Activated CD8-positive, alpha-beta memory T cell treated with anti-CD3 and anti-CD28 coated beads, Interleukin-2, amount 50 U/mL, for 24 hours (primary cell): Measurements from ENCODE around the gene RBM4.

Experiments
- DNase-seq: peaks from one replicate; pipeline ENCODE4 v3.0.0-alpha.2; 2020; ENCODE audit errors: extremely low read depth

The RBM4 gene

DNA sequence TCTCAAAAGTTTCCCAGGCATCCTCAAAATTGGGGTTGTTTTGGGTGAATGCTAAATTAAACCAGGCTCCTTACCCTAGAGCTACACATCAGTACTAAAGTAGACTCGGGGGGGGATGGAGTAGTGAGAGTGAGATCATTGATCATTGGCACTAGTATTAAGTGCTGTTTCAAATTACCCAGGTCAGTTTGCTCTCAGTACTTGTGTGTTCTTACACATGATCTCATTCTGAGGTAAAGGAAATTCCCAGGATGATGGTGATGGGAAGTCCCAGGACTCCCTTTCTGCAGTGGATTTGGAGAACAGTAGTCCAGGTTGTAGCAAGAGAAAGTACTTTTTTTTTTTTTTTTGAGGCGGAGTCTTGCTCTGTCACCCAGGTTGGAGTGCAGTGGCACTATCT, 12.5 kb downstream of the RBM4 start:
- DNase-seq: no peak

DNA sequence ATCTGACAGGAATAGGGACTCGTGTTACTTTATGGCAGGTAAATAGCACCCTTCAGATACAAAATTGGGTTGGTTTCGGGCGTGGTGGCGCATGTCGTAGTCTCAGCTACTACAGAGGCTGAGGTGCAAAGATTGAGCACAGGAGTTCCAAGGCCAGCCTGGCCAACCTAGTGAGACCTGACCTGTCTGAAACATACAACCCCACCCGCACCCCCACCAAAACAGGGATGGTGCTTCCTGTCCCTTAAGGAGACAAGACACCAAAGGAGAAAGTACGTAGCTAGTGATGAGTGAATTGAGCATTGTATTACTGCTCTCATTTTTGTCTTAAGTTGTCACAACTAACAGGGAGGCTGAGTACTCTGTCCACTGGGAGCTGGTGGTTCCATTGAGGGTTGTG, 14.1 kb downstream of the RBM4 start:
- DNase-seq: no peak

DNA sequence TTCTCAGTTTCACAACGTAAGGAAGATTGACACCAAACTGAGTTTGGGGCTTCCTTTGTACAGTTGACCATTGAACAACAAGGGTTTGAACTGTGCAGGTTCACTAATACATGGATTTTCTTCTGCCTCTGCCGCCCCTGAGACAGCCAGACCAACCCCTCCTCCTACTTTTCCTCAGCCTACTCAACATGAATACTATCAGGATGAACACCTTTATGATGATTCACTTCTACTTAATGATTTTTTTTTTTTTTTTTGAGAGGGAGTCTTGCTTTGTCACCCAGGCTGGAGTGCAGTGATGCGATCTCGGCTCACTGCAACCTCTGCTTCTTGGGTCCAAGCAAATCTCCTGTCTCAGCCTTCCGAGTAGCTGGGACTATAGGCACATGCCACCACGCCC, 14.6 kb downstream of the RBM4 start:
- DNase-seq: no peak

DNA sequence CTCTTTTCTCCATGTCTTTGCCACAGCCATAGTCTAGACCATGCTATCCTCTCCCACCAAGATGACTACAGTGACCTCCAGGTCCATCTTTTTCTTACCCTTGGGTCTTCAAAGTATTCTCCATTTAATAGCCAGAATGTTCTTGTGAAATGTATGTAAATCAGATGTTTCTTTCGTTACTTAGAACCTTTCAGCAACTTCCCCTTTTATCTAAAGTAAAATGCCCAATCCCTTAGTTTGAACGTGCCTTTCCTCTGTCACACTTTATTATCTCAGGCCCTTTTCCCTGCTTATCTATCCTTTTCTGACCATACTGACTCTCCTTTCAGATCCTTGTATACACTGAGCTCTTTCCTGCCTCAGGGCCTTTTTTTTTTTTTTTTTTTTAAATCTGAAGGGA, 21.3 kb downstream of the RBM4 start:
- DNase-seq: no peak

DNA sequence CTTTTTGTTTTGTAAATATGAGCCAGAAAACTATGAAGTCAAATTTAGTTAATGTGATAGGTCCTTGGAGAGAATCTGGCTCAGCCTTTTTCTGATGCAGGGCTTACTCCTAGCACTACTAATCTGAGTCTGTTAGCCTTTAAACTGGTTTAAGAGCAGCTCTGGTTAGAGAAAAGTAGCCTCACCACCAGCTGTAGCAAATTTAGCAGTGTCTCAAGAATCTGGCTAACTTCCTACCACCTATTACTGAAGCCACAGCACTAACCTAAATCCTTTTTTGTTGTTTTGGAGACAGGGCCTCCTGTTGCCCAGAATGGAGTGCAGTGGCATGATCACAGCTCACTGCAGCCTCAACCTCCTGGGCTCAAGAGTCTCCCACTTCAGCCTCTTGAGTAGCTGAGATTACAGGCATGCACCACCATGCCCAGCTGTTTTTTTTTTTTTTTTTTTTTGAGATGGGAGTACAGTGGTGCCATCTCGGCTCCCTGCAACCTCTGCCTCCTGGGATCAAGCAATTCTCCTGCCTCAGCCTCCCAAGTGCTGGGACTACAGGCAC, 25.3 kb downstream of the RBM4 start:
- no peak for DNase-seq

DNA sequence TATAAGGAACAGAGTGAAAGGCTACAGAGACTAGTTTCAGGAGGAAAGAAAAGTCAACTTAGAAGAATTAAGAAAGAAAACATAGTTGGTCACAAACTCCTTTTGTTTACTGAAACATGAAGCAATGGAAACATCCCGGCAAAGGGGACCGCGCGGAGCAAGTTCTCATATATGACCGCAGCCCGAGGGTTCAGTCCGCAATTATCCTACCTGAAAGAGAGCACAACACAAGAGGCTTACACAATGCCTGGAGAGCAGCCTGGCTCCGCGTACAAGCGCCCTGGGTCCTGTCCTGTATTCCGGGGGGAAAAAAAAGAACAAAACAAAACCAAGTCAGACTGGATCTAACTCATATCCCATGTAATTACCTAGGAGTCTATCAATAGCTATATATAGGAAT, 26.9 kb downstream of the RBM4 start:
- no peak for DNase-seq

DNA sequence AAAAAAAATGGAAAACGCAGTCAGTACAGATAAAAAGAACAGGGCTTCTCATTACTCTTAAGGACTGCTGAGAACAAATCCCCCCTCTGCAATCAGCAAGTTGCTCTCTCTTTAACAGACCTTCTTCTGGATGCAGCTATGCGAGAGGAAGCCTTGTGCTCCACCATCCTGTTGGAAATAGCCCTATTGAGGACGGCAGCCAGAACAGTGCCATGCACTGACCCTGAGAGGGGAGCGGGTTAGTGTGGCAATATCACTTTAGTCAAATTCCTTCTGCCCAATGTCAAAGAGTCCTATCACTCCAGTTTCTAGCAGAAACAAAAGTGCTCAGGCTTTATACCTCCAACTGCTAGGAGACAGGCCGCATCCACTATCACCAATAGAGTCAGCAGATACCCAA, 32.3 kb downstream of the RBM4 start:
- DNase-seq: no peak

DNA sequence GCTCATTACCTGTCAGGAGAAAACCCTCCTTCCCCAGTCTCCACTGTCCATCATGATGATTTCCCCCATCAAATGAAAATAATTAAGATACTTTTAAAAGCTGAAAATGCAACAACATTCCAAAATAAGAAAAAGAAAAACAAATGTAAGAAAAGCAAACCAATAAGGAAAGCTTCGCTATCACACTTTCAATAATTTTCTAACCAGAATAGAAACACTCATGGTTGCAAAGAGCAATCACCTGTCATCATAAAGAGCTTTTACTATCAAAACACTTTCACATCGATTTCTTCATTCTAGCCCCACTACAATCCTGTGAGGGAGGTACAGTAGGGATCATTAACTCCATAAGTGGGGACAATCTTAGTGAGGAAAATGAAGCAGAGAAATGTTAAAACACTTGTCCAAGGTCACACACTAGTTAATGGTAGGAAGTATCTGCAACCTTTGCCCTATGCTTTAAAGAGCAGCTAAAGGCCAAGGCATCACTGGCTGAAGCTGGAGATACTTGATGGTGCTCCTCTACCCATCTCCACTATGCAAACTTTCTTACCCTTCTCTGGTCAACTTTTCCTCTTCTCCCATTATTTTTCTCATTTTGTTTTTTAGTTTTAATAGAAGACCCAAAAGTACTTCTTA, 36.6 kb downstream of the RBM4 start:
- no peak for DNase-seq

DNA sequence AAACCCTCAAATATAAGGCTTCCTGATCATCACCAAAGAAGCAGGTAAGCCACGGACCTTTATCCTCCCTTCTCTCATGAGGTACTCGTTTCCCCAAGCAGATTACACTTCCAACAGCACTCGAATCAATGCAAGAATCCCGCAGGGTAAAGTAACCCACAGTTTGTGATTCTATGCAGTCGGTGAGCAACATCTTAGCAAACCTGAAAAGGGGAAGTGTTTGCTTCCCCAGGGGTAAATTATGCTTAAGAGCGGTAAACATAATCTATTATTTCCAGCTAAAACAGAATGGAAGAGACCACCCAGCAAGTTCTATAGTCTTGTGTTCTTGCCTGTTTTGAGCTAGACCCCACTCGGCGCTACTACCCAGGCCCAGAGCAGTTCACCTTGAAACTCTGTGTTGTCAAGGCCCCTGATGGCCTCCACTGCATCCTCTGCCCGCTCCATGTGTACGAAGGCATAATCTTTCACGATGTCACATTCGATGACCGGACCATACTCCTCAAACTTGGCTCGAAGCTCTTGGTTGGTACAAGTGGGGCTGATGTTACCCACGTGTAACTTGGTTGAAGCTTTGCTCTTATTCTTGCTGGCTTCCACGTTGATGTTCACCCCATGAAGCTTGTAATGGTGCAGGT, 37.9 kb downstream of the RBM4 start:
- no peak for DNase-seq

DNA sequence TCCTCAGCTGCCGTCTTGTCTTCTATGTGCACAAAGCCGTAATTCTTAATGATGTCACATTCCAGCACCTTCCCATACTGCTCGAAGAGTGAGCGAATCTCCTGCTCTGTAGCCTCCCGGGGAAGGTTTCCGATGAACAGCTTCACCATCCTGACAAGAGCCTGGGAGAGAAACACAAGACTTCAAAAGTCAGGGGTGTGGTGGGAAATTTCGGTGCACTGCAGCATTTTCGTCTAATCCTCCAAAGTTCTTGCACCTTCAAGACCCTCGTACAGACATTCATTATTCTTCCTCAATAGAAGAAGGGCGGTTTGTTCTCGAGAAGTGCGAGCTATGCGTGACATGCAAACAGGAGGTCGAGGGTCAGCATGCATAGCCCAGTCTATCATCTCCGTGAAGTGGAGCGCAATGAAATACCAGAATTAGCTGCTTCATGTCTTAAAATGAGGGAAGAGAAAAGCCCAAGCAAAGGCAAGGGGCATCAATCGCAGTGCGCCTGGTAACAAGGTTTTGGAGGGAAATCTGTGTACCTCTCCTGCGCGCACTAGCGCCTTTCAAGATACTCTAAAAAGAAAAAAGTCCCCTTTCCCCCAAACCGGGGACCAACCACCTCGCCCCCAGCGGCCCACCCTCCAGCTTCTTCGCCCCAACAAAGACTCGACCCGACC, 38.6 kb downstream of the RBM4 start:
- no peak for DNase-seq

DNA sequence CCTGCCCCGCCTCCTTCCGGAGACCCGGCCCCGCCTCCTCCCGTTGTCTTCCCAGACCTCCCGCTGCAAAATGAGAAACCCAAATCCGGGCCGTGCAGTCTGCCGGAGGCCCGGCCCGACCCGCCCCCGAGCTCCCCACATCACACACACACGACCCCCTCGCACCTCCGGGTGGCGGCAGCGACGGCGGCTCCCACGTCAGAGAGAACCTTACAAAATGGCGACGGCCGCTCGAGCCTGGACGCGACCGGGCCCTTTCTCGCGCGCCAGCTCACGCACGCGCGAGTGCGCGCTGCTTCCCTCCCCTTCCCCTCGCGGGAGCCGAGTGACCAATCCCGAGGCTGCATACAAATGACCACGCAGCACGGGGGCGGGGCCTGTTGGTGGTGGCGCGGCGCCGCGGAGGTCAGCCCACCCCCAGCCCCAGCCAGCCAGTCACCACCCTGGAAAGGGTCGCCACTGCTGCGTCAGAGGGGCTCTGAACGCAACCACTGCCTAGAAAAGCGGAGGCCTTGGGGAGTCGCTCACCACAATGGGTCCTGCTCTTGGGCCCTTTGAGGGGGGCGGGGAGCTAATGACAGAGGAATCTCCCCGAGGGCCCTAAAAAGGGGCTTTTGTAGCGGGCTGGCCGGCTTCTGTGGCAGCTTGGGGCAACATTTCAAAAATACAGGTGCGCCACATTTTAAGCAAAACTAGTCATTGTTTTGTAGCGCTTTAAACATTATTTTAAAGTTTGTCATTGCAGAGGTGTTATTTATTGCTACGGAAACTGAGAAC, 39.3 kb downstream of the RBM4 start, which contains the start of gene RBM4B:
TSS of gene RBM4B (minus strand) at position 289 of the 777 bp plus-strand sequence. CDS start 808 bp downstream, outside the sequence.
- DNase-seq: peak; percentile 85

DNA sequence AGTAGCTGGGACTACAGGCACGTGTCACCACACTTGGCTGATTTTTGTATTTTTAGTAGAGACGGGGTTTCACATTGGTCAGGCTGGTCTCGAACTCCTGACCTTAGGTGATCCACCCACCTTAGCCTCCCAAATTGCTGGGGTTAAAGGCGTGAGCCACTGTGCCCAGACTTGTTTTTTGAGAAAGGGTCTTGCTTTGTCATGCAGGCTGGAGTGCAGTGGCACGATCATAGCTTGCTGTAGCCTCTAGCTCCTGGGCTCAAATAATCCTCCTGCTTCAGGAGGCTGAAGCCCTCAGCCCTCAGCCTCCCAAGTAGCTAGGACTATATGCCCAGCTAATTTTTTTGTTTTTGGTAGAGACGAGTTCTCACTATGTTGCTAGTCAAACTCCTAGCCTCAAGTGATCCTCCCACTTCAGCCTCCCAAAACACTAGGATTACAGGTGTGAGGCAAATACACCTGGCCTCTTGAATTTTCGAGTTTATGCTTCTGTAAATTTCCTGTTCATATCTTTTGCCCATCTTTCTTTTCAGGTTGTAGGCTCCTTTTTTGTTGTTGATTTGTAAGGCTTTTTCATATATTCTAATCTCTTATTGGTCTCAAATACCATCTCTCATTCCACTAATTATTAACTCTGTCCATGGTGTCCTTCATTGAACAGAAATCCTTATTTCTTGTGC, 42.6 kb downstream of the RBM4 start:
- DNase-seq: no peak

DNA sequence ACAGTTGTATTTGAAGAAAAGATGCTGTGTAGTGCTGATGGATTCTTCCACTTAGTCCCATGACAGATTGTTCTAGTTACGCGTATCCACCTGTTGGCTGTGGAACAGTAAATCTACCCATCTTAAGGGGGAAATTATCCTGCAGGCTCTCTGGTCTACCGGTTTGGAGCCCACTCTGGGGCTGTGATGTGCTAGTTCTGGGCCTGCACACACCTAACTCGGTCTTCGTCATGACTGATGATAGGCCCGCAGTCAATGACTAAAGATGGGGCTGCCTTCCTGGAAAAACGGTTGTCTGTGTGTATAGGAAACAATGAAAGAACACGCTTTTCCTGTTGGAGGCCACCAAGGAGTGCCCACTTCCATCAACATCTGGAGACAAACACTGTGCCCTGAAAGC, 45.4 kb downstream of the RBM4 start:
- no peak for DNase-seq

DNA sequence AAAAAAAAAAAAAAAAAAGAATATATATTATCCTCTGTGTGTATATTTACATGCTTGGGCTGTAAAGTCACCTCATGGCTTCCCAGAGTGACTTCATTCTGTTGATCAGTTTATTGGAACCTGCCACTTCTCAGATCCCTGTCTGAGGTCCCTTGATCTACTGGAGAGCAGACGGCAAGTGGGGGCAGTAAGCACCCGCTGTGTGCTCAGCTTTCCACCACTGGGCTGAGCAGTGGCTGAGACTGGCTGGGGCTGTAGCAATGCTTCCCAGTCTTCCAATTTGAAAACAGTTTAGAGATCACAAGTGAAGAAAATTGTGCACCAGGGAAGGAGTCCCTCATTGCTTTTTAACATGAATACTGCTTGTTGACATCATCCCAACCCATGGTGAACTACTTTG, 46.1 kb downstream of the RBM4 start:
- no peak for DNase-seq

DNA sequence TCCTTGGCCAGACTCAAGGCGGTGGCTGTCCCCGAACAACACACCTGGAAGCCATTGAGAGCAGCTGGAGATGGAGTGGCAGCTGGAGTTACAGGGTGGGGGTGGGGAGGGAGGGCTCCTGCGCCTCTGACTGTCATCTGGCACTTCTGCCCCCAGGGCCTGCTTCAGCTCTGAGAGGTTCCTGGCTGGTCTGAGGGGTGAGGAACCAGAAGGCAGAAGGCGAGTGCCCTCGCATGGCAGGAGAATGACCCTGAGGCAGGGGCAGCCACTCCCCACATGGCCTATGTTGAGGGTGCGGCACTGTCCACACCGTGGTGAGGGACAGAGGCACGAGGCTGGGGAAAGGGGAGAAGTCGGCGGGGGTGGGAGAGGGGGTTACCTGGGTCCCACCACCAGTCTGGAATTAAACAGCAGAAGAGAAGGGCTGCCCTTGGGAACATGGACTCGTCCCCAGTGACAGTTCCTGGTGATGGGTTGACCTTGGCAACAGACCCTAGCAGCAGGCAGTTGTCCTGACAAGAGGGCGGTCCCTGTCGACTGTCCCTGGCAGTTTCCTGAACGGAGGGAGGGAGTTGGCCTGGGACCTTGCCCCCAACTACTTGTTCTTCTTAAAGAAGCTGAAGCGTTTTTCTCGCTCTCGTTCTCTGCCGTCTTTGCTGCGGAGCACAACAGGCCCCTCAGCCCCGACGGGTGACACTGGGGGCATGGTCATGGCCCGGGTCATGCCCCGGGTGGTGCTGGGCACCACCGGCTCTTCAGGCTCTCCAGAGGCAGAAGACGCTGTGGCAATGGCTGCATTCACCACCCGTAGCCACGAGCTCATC, 47.0 kb downstream of the RBM4 start:
- no peak for DNase-seq

DNA sequence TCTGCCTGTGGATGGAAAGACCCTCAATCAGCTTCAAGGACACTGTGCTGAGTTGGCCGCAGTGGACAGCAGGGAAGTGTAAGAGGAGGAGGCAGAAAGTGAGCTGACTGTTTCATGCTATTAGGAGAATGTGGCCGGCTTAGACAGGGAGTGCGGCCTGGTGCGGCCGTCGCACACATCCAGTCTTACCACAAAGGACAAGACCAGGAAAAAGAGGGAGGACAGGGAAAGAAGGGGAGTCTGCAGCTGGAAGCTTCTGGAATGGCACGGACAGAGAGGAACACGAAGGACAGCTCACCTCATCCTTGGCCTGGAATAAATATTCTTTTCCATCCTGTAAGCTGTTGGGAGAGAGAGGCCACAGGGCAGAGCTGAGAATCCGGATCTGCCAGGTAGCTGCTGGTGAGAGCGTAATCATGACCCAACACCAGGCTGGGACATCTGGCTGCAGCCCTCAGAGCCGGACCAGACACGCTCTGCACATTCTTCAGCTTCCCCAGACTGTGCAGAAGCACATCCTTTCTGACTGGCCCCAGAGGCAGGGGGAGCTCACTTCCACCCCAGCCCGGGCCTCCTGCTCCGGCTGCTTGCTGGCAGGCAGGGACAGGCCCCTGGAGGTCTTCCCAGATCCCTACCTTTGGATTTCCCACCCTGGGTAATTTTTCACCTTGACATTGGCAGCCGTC, 47.7 kb downstream of the RBM4 start:
- DNase-seq: no peak

DNA sequence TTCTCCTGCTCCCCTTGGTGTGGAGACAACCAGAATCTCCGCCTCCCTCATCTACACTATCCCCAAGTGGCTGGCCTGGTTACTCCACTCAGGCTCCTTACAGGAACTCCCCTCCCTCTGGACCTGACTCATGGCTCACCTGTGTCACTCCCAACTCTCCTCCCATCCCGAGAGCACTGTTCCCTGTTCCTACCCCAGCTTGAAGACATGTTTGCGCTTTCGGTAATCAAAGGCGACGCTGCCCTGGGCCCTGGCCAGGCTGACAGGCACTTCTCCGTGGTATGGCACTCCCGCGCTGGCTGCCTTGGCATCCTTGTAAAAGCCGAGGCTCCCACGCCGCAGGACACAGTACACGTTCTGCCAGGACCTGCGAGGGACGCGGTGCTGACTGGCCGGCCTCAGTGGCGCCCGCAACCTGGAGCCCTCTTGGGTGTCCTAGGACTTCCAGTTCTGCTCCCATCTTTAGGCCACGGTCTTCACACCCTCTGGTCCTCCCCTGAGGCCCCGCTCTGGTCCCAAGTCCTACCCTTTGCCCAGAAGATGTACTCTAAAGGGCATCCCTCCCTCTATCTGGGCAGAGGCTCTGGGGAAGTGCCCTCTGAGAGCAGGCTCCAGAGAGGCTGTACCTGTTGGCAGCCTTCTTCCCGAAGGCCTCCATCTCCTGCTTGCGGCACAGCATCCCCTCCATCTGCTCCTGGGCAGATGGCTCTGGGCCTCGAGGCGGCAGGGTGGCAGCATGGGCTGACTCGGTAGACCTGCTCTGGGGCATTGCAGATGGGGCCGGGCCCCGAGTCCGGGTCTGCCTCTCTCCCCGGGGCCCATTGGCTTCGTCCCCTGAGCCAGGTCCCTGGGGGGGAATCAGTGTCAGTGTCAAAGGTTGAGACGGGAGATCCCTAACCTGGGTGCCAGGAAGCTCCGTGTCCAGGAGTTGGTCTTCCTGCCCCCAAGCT, 48.6 kb downstream of the RBM4 start:
- no peak for DNase-seq

DNA sequence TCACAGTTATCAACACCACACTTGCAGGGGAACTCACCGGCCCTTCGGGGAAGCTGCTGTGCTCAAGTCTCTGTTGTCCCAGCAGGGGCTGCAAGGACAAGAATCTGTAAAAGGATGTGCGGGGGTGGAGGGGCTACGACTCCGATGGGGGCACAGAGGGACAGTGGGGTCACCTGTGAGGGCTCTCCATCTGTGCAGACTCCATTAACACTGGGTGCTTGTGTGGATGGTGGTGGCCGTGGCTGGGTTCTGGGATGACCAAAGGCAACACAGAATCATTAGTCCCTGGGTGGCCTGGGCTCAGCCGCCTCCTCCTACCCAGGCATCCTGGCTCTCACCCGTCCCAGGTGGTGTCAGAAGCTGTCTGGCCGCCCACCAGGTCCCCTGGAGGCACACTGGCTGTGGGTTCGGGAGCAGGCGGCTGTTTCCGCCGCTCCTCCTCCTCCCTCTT, 49.4 kb downstream of the RBM4 start:
- DNase-seq: no peak
